B cell (primary cell): Measurements from ENCODE around the gene TXNDC11. TPM values are rescaled to one million over a fixed set of nuclear protein-coding genes. Genes with fewer than 3 reads are reported as not detected.

Experiments
- ATAC-seq: fragments of 200-7000 bp; cut with Tn5 transposase; one replicate; pipeline ENCODE4 v1.10.0; 2021; ENCODE audit warnings: low read depth, mild to moderate bottlenecking, moderate number of reproducible peaks, moderate library complexity
- CTCF ChIA-PET: fragments of 350-600 bp; sonication (Branson Sonifier 250); formaldehyde crosslinking; loops from one replicate; lab custom pipeline; 2021; ENCODE audit warnings: antibody characterized with exemption, inconsistent platforms; lab: Charles Lee
- POLR2A ChIA-PET: fragments of 350-600 bp; sonication (Branson Sonifier 250); formaldehyde crosslinking; loops from one replicate; lab custom pipeline; 2021; ENCODE audit warnings: antibody characterized with exemption; lab: Charles Lee
- DNase-seq: peaks from one replicate; pipeline ENCODE4 v3.0.0; 2013
- H2AFZ ChIP-seq: 2 replicates; pipeline ENCODE4 v1.6.1; 2012; ENCODE audit warnings: mild to moderate bottlenecking, low read depth, low read length; ENCODE audit not compliant: insufficient read depth, poor library complexity, severe bottlenecking
- H3K27ac ChIP-seq, 2 donors: 1 replicate in 1 of 2; 2 replicates in 1 of 2; pipeline ENCODE4 v1.5.1; 2012 to 2013; ENCODE audit warnings: low read length in 2 of 2, mild to moderate bottlenecking in 2 of 2, moderate library complexity in 1 of 2
- H3K27me3 ChIP-seq, 4 experiments: fragments of 200-600 bp in 1 of 4; sonication (generic) in 1 of 4; replicated peaks in 1 of 4; 1 replicate in 2 of 4; 2 replicates in 2 of 4; pipeline versions ENCODE4 v1.6.1 to v1.7.0; 2013 to 2016; ENCODE audit warnings: low read length in 3 of 4, mild to moderate bottlenecking in 2 of 4, mixed read lengths in 1 of 4, moderate library complexity in 1 of 4; ENCODE audit not compliant: insufficient read depth in 4 of 4, control insufficient read depth in 3 of 4; ENCODE audit errors: control extremely low read depth in 1 of 4
- H3K36me3 ChIP-seq, 2 experiments: replicated peaks in 1 of 2; 1 replicate in 1 of 2; 2 replicates in 1 of 2; pipeline versions ENCODE4 v1.6.1 to v1.7.1; 2013; ENCODE audit warnings: low read length in 1 of 2; ENCODE audit not compliant: insufficient read depth in 2 of 2, control insufficient read depth in 1 of 2; ENCODE audit errors: control extremely low read depth in 1 of 2, extremely low read depth in 1 of 2
- H3K4me1 ChIP-seq, 2 donors: fragments of 200-600 bp in 1 of 2; sonication (generic) in 1 of 2; 1 replicate in 1 of 2; 2 replicates in 1 of 2; pipeline versions ENCODE4 v1.5.1 to v1.6.1; 2013 to 2017; ENCODE audit warnings: low read length in 2 of 2; ENCODE audit not compliant: control insufficient read depth in 2 of 2, insufficient read depth in 2 of 2
- H3K4me2 ChIP-seq: replicated peaks from 2 replicates; pipeline ENCODE3; 2012; ENCODE audit warnings: mild to moderate bottlenecking, low read depth, low read length; ENCODE audit not compliant: poor library complexity, severe bottlenecking
- H3K4me3 ChIP-seq, 5 experiments: fragments of 200-600 bp in 1 of 5; sonication (generic) in 1 of 5; 1 replicate in 3 of 5; 2 replicates in 2 of 5; pipeline versions ENCODE4 v1.5.1 to v1.7.0; 2011 to 2016; ENCODE audit warnings: low read length in 4 of 5, mild to moderate bottlenecking in 4 of 5, low read depth in 2 of 5, control low read depth in 1 of 5, moderate library complexity in 1 of 5; ENCODE audit not compliant: insufficient read depth in 1 of 5; ENCODE audit errors: control extremely low read depth in 1 of 5, extremely low read depth in 1 of 5
- H3K79me2 ChIP-seq: fragments of 200-600 bp; sonication (generic); one replicate; pipeline ENCODE4 v1.6.0; 2016; ENCODE audit warnings: low read length; ENCODE audit not compliant: control insufficient read depth, insufficient read depth
- H3K9ac ChIP-seq: fragments of 200-600 bp; sonication (generic); 2 replicates; pipeline ENCODE4 v1.6.1; 2017; ENCODE audit warnings: mild to moderate bottlenecking, low read length, moderate library complexity
- H3K9me3 ChIP-seq, 3 donors: one replicate each; pipeline versions ENCODE4 v1.6.1 to v1.7.1; 2013; ENCODE audit warnings: low read length in 2 of 3; ENCODE audit not compliant: control insufficient read depth in 2 of 3, insufficient read depth in 1 of 3; ENCODE audit errors: control extremely low read depth in 1 of 3
- H4K20me1 ChIP-seq: 2 replicates; pipeline ENCODE4 v1.6.0; 2012; ENCODE audit warnings: mild to moderate bottlenecking, low read length; ENCODE audit not compliant: insufficient read depth, control insufficient read depth, poor library complexity, severe bottlenecking
- H3K27ac Mint-ChIP-seq: one replicate; pipeline ENCODE4 v1.8.0; 2021; ENCODE audit warnings: mixed read lengths
- H3K27me3 Mint-ChIP-seq: one replicate; pipeline ENCODE4 v1.8.0; 2021; ENCODE audit warnings: mixed read lengths
- H3K4me1 Mint-ChIP-seq: one replicate; pipeline ENCODE4 v1.8.0; 2021; ENCODE audit warnings: mixed read lengths
- H3K4me3 Mint-ChIP-seq: one replicate; pipeline ENCODE4 v1.8.0; 2021; ENCODE audit warnings: mixed read lengths
- H3K9me3 Mint-ChIP-seq: one replicate; pipeline ENCODE4 v1.8.0; 2022; ENCODE audit warnings: mixed read lengths; ENCODE audit not compliant: insufficient read depth
- EZH2 ChIP-seq: IDR thresholded peaks from 2 replicates; pipeline ENCODE4 v1.6.1; 2012; ENCODE audit warnings: borderline replicate concordance, low read depth, mild to moderate bottlenecking, moderate library complexity, low read length; ENCODE audit not compliant: insufficient read depth, poor library complexity, severe bottlenecking
- WGBS: methylation state at CpG from one replicate; pipeline ENCODE4 v1.1.5; 2013; ENCODE audit warnings: missing lambda C conversion rate; ENCODE audit not compliant: insufficient coverage; 5-methylcytosine and 5-hydroxymethylcytosine counted together
- intact Hi-C: fragments of 100-400 bp; cut with micrococcal nuclease; formaldehyde crosslinking; loops from one replicate; pipeline ENCODE4 v1.10.0; 2022
- polyA plus RNA-seq: library from polyadenylated mRNA; depleted of rRNA; stranded (reverse); fragments of >200 nt; gene quantifications from 2 replicates; pipeline ENCODE4 v1.2.3, GENCODE V29; 2012
- total RNA-seq, 2 donors: library from RNA; stranded (reverse); fragments of 120-200 nt in 1 of 2; gene quantifications; 1 replicate in 1 of 2; 2 replicates in 1 of 2; pipeline versions ENCODE4 v1.2.3 to v1.2.4, GENCODE V29; 2013 to 2022
- TF ChIP-seq, protein P1 (sequence below): fragments of 200-600 bp; IDR thresholded peaks from one replicate; pipeline ENCODE4 v1.8.0; 2022; ENCODE audit warnings: antibody characterized with exemption, mild to moderate bottlenecking

TXNDC11 gene
- total and polyA plus RNA-seq, 2 donors (not counting 1 experiment from before 2014, with no cell fraction given) = 50.2 to 76.9 TPM

DNA sequence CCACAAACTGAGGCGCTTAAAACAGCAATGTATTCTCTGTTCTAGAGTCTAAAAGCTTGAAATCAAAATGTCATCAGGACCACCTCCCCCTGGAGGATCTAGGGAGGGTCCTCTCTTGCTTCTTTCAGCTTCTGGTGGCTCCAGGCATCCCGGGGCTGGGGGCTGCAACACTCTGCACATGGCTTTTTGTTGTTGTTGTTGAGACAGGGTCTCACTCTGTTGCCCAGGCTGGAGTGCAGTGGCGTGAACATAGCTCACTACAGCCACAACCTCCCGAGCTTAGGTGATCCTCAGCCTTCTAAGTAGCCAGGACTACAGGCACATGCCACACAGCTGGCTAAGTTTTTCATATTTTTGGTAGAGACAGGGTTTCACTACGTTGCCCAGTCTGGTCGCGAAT lies 111.4 kb downstream of the TXNDC11 start:
- Histone ChIP-seq H3K27me3 (no peaks in the 10 kb centered on the region), H3K27ac (no peak overlapping the region), H3K9ac (no peak overlapping the region), H3K4me2 (no peak overlapping the region), H3K4me1 (peaks cover 22 to 41% of the 10 kb centered on the region in 2 donors), H3K9me3 (no peaks in the 10 kb centered on the region), H3K36me3 (no peaks in the 10 kb centered on the region), H2AFZ (no peak overlapping the region), H3K79me2 (no peaks in the 10 kb centered on the region), H4K20me1 (no peaks in the 10 kb centered on the region), H3K4me3 (no peak overlapping the region)
- H3K27me3 Mint-ChIP-seq = no peaks in the 10 kb centered on the region
- ATAC-seq = no peak
- peak overlapping the region; percentile 8 for H3K4me3 Mint-ChIP-seq
- no peaks in the 10 kb centered on the region for H3K9me3 Mint-ChIP-seq
- H3K27ac Mint-ChIP-seq = no peak overlapping the region
- WGBS = 89% methylated on average over 6 of the region's 7 CpGs
- intact Hi-C loops = no loop called here
- POLR2A ChIA-PET = no interaction called here
- CTCF ChIA-PET = interaction anchor here (1.2 to 3.6 kb wide), 3 partner anchors 9 to 99 kb away, joined by 4 to 13 read pairs (median 10); no protein-coding TSS in a partner anchor
- peaks cover 33% of the 10 kb centered on the region for H3K4me1 Mint-ChIP-seq
- no peak for TF ChIP-seq EZH2
- TF ChIP-seq, protein P1, sequence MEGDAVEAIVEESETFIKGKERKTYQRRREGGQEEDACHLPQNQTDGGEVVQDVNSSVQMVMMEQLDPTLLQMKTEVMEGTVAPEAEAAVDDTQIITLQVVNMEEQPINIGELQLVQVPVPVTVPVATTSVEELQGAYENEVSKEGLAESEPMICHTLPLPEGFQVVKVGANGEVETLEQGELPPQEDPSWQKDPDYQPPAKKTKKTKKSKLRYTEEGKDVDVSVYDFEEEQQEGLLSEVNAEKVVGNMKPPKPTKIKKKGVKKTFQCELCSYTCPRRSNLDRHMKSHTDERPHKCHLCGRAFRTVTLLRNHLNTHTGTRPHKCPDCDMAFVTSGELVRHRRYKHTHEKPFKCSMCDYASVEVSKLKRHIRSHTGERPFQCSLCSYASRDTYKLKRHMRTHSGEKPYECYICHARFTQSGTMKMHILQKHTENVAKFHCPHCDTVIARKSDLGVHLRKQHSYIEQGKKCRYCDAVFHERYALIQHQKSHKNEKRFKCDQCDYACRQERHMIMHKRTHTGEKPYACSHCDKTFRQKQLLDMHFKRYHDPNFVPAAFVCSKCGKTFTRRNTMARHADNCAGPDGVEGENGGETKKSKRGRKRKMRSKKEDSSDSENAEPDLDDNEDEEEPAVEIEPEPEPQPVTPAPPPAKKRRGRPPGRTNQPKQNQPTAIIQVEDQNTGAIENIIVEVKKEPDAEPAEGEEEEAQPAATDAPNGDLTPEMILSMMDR = no peak
- no peak for DNase-seq

DNA sequence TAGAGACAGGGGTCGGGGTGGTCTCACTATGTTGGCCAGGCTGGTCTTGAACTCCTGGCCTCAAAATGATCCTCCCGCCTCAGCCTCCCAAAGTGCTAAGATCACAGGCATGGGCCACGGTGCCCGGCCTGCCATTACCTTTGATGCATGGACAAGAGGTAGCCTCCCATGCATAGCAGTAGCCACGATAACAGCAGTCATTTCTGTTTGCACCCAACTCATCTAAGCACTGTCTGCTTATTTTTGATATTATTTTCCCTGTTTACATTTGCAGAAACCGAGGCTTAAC lies 111.9 kb downstream of the TXNDC11 start:
- Mint-ChIP-seq H3K4me1 (peaks cover 35% of the 10 kb centered on the region), H3K27ac (no peak overlapping the region), H3K27me3 (no peaks in the 10 kb centered on the region), H3K4me3 (peak overlapping the region; percentile 8), H3K9me3 (no peaks in the 10 kb centered on the region)
- Histone ChIP-seq H4K20me1 (no peaks in the 10 kb centered on the region), H2AFZ (no peak overlapping the region), H3K9ac (no peak overlapping the region), H3K36me3 (no peaks in the 10 kb centered on the region), H3K4me1 (peaks cover 22 to 42% of the 10 kb centered on the region in 2 donors), H3K79me2 (no peaks in the 10 kb centered on the region), H3K27me3 (no peaks in the 10 kb centered on the region), H3K4me3 (no peak overlapping the region), H3K9me3 (no peaks in the 10 kb centered on the region), H3K27ac (no peak overlapping the region), H3K4me2 (peak overlapping the region; percentile 66)
- ChIA-PET CTCF (interaction anchor here (0.7 to 3.6 kb wide), 6 partner anchors 9 to 141 kb away, joined by 3 to 13 read pairs (median 6); no protein-coding TSS in a partner anchor), POLR2A (interaction anchor here (0.7 kb wide), 3 partner anchors 16 to 98 kb away, joined by 3 to 12 read pairs (median 10); no protein-coding TSS in a partner anchor)
- ATAC-seq (no peak), DNase-seq (no peak)
- intact Hi-C loops = no loop called here
- TF ChIP-seq, protein P1 = no peak
- no peak for TF ChIP-seq EZH2
- 87% methylated on average over 6 of the region's 6 CpGs for WGBS
